ENCODE data around the gene PSME2.

DNA sequence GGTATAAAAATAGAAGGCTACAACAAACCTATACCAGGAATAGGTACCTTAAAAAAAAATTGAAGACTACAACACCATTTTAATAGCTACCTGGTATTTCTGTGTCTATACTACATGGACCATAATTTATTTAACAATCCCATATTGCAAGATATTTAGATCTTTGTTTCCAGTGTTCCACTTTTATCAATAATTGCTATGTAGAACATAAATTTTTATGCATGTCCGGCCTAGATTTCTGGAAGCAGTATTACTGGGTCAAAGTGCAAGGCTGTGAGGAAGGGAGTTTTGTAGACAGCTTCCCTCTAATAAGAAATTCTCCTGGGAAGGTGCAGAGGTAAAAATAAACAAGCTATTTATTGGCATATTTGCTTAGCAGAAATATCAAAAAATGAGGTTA is 35.9 kb downstream of the PSME2 start:
- TF ChIP-seq POLR2AphosphoS5 (IDR thresholded peaks at IDR 0.05; ENCODE audit: low read depth) (no peak), CREB1 (CRISPR knock-in tag; IDR thresholded peaks at IDR 0.05; ENCODE audit: low read depth) (no peak), EZH2 (IDR thresholded peaks at IDR 0.05; ENCODE audit: low read depth, unreplicated experiment) (no peak), EZH2phosphoT487 (IDR thresholded peaks at IDR 0.05; ENCODE audit: unreplicated experiment) (no peak), ZNF331 (CRISPR knock-in tag; IDR thresholded peaks at IDR 0.05; ENCODE audit: low read depth) (no peak)
- TF ChIP-seq, protein P1, sequence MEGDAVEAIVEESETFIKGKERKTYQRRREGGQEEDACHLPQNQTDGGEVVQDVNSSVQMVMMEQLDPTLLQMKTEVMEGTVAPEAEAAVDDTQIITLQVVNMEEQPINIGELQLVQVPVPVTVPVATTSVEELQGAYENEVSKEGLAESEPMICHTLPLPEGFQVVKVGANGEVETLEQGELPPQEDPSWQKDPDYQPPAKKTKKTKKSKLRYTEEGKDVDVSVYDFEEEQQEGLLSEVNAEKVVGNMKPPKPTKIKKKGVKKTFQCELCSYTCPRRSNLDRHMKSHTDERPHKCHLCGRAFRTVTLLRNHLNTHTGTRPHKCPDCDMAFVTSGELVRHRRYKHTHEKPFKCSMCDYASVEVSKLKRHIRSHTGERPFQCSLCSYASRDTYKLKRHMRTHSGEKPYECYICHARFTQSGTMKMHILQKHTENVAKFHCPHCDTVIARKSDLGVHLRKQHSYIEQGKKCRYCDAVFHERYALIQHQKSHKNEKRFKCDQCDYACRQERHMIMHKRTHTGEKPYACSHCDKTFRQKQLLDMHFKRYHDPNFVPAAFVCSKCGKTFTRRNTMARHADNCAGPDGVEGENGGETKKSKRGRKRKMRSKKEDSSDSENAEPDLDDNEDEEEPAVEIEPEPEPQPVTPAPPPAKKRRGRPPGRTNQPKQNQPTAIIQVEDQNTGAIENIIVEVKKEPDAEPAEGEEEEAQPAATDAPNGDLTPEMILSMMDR (conservative IDR thresholded peaks at IDR 0.05; ENCODE audit: low read depth in 2 of 2), result no peak
- TF ChIP-seq, protein P2, sequence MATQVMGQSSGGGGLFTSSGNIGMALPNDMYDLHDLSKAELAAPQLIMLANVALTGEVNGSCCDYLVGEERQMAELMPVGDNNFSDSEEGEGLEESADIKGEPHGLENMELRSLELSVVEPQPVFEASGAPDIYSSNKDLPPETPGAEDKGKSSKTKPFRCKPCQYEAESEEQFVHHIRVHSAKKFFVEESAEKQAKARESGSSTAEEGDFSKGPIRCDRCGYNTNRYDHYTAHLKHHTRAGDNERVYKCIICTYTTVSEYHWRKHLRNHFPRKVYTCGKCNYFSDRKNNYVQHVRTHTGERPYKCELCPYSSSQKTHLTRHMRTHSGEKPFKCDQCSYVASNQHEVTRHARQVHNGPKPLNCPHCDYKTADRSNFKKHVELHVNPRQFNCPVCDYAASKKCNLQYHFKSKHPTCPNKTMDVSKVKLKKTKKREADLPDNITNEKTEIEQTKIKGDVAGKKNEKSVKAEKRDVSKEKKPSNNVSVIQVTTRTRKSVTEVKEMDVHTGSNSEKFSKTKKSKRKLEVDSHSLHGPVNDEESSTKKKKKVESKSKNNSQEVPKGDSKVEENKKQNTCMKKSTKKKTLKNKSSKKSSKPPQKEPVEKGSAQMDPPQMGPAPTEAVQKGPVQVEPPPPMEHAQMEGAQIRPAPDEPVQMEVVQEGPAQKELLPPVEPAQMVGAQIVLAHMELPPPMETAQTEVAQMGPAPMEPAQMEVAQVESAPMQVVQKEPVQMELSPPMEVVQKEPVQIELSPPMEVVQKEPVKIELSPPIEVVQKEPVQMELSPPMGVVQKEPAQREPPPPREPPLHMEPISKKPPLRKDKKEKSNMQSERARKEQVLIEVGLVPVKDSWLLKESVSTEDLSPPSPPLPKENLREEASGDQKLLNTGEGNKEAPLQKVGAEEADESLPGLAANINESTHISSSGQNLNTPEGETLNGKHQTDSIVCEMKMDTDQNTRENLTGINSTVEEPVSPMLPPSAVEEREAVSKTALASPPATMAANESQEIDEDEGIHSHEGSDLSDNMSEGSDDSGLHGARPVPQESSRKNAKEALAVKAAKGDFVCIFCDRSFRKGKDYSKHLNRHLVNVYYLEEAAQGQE (IDR thresholded peaks at IDR 0.05; ENCODE audit: unreplicated experiment), result no peak
